H9 (cell line): ENCODE measurements around the gene FAF1. TPM values are rescaled to one million over a fixed set of nuclear protein-coding genes. Genes with fewer than 3 reads are reported as not detected.

Experiments
- DNase-seq: peaks from one replicate; pipeline ENCODE4 v3.0.0-alpha.2; 2017
- H2AFZ ChIP-seq: one replicate; pipeline ENCODE4 v1.6.1; 2013; ENCODE audit warnings: mild to moderate bottlenecking, low read length, control low read depth, moderate library complexity
- H2AK5ac ChIP-seq: 2 replicates; pipeline ENCODE4 v1.6.1; 2013; ENCODE audit warnings: low read length, control low read depth, mixed read lengths; ENCODE audit not compliant: insufficient read length
- H2BK120ac ChIP-seq: one replicate; pipeline ENCODE4 v1.6.1; 2013; ENCODE audit warnings: low read depth, mild to moderate bottlenecking, low read length, control low read depth, inconsistent platforms; ENCODE audit not compliant: poor library complexity, severe bottlenecking
- H2BK12ac ChIP-seq: 2 replicates; pipeline ENCODE4 v1.6.1; 2013; ENCODE audit warnings: low read length, control low read depth, mixed read lengths, low read depth; ENCODE audit not compliant: insufficient read length
- H2BK15ac ChIP-seq: 2 replicates; pipeline ENCODE4 v1.6.1; 2013; ENCODE audit warnings: low read depth, low read length, control low read depth
- H2BK20ac ChIP-seq: one replicate; pipeline ENCODE4 v1.6.1; 2013; ENCODE audit warnings: low read depth, mild to moderate bottlenecking, low read length, control low read depth, inconsistent platforms; ENCODE audit not compliant: poor library complexity, severe bottlenecking
- H2BK5ac ChIP-seq: 2 replicates; pipeline ENCODE4 v1.6.1; 2013; ENCODE audit warnings: low read length, control low read depth, mixed read lengths; ENCODE audit not compliant: insufficient read length
- H3K14ac ChIP-seq: 2 replicates; pipeline ENCODE4 v1.6.1; 2013; ENCODE audit warnings: low read length, control low read depth; ENCODE audit not compliant: insufficient read depth
- H3K18ac ChIP-seq: 2 replicates; pipeline ENCODE4 v1.6.1; 2013; ENCODE audit warnings: low read depth, mild to moderate bottlenecking, mixed read lengths, low read length, control low read depth; ENCODE audit not compliant: insufficient read length
- H3K23ac ChIP-seq: 2 replicates; pipeline ENCODE4 v1.6.1; 2013; ENCODE audit warnings: low read length, control low read depth, mixed read lengths, low read depth; ENCODE audit not compliant: insufficient read length
- H3K23me2 ChIP-seq: 2 replicates; pipeline ENCODE4 v1.6.1; 2013; ENCODE audit warnings: low read depth, mild to moderate bottlenecking, mixed read lengths, low read length, control low read depth; ENCODE audit not compliant: insufficient read length, poor library complexity, severe bottlenecking
- H3K27ac ChIP-seq: 2 replicates; pipeline ENCODE4 v1.5.1; 2013; ENCODE audit warnings: low read length, control low read depth, mixed read lengths, low read depth; ENCODE audit not compliant: insufficient read length
- H3K27me3 ChIP-seq: 2 replicates; pipeline ENCODE4 v1.6.1; 2013; ENCODE audit warnings: low read length, control low read depth, inconsistent platforms; ENCODE audit not compliant: insufficient read depth
- H3K4ac ChIP-seq: 2 replicates; pipeline ENCODE4 v1.6.1; 2013; ENCODE audit warnings: low read depth, mild to moderate bottlenecking, control low read depth, inconsistent platforms, low read length, moderate library complexity
- H3K4me1 ChIP-seq: 2 replicates; pipeline ENCODE4 v1.6.1; 2013; ENCODE audit warnings: low read length, control low read depth, inconsistent platforms; ENCODE audit not compliant: insufficient read depth
- H3K4me2 ChIP-seq: 2 replicates; pipeline ENCODE4 v1.6.1; 2013; ENCODE audit warnings: low read length, control low read depth, mixed read lengths; ENCODE audit not compliant: insufficient read length, insufficient read depth
- H3K56ac ChIP-seq: 2 replicates; pipeline ENCODE4 v1.6.1; 2013; ENCODE audit warnings: low read depth, mild to moderate bottlenecking, mixed read lengths, low read length, control low read depth; ENCODE audit not compliant: insufficient read length
- H3K79me1 ChIP-seq: 2 replicates; pipeline ENCODE4 v1.6.1; 2013; ENCODE audit warnings: low read depth, mild to moderate bottlenecking, moderate library complexity, low read length, control low read depth, inconsistent platforms; ENCODE audit not compliant: insufficient read depth, poor library complexity, severe bottlenecking
- H3K79me2 ChIP-seq: 2 replicates; pipeline ENCODE4 v1.6.1; 2013; ENCODE audit warnings: low read length, control low read depth, inconsistent platforms; ENCODE audit not compliant: insufficient read depth
- H3K9ac ChIP-seq: 2 replicates; pipeline ENCODE4 v1.6.1; 2013; ENCODE audit warnings: low read length, control low read depth, mixed read lengths; ENCODE audit not compliant: insufficient read length; ENCODE audit errors: extremely low read depth
- H3K9me3 ChIP-seq: one replicate; pipeline ENCODE4 v1.6.1; 2013; ENCODE audit warnings: low read depth, low read length, inconsistent platforms; ENCODE audit not compliant: control insufficient read depth
- H3T11ph ChIP-seq: one replicate; pipeline ENCODE4 v1.6.1; 2013; ENCODE audit warnings: mild to moderate bottlenecking, low read length, control low read depth, inconsistent platforms
- H4K20me1 ChIP-seq: one replicate; pipeline ENCODE4 v1.6.1; 2013; ENCODE audit not compliant: control insufficient read depth, insufficient read length, insufficient read depth
- H4K5ac ChIP-seq: 2 replicates; pipeline ENCODE4 v1.6.1; 2013; ENCODE audit warnings: low read depth, mild to moderate bottlenecking, mixed read lengths, low read length, control low read depth; ENCODE audit not compliant: insufficient read length
- H4K8ac ChIP-seq: replicated peaks from 2 replicates; pipeline ENCODE4 v1.6.1; 2013; ENCODE audit warnings: low read length, control low read depth, mixed read lengths, low read depth; ENCODE audit not compliant: insufficient read length
- H4K91ac ChIP-seq: 2 replicates; pipeline ENCODE4 v1.6.1; 2013; ENCODE audit warnings: low read depth, mild to moderate bottlenecking, moderate library complexity, mixed read lengths, low read length, control low read depth; ENCODE audit not compliant: insufficient read length
- H3K27ac Mint-ChIP-seq, 3 experiments: 2 replicates in 2 of 3; 3 replicates in 1 of 3; pipeline ENCODE4 v1.8.0; 2020 to 2021; ENCODE audit warnings: mixed read lengths in 3 of 3, mild to moderate bottlenecking in 1 of 3, moderate library complexity in 1 of 3
- H3K27me3 Mint-ChIP-seq: 2 replicates; pipeline ENCODE4 v1.8.0; 2021; ENCODE audit warnings: low read depth, mild to moderate bottlenecking, moderate library complexity, mixed read lengths
- H3K36me3 Mint-ChIP-seq, 3 experiments: 2 replicates in 2 of 3; 3 replicates in 1 of 3; pipeline ENCODE4 v1.8.0; 2020 to 2021; ENCODE audit warnings: low read depth in 3 of 3, mixed read lengths in 3 of 3; ENCODE audit not compliant: insufficient read depth in 1 of 3
- H3K4me1 Mint-ChIP-seq, 2 experiments: 2 replicates each; pipeline ENCODE4 v1.8.0; 2020; ENCODE audit warnings: mixed read lengths in 2 of 2
- H3K4me3 Mint-ChIP-seq, 2 experiments: 2 replicates in 1 of 2; 3 replicates in 1 of 2; pipeline ENCODE4 v1.8.0; 2020 to 2021; ENCODE audit warnings: mild to moderate bottlenecking in 2 of 2, mixed read lengths in 2 of 2, moderate library complexity in 1 of 2
- H3K9me3 Mint-ChIP-seq, 2 experiments: 2 replicates in 1 of 2; 3 replicates in 1 of 2; pipeline ENCODE4 v1.8.0; 2020; ENCODE audit warnings: mild to moderate bottlenecking in 2 of 2, mixed read lengths in 2 of 2, moderate library complexity in 1 of 2
- WGBS: extraction: QIAGEN DNeasy Blood & Tissue Kit; methylation state at CpG from one replicate; pipeline ENCODE4 v1.1.7; 2013; ENCODE audit warnings: missing lambda C conversion rate, low lambda C conversion rate, mixed read lengths; ENCODE audit not compliant: insufficient read length; ENCODE audit errors: extremely low coverage; 5-methylcytosine and 5-hydroxymethylcytosine counted together
- total RNA-seq: library from RNA; stranded (reverse); gene quantifications from 2 replicates; pipeline ENCODE4 v1.2.1, GENCODE V29; 2021
- TF ChIP-seq, protein P1 (sequence below): fragments of 200-600 bp; sonication (generic); conservative IDR thresholded peaks from 3 replicates; pipeline ENCODE4 v1.8.0; 2021; ENCODE audit warnings: antibody characterized with exemption, mild to moderate bottlenecking

The FAF1 gene
- total RNA-seq, 1 experiment from 2014 or later: 60.8 TPM

DNA sequence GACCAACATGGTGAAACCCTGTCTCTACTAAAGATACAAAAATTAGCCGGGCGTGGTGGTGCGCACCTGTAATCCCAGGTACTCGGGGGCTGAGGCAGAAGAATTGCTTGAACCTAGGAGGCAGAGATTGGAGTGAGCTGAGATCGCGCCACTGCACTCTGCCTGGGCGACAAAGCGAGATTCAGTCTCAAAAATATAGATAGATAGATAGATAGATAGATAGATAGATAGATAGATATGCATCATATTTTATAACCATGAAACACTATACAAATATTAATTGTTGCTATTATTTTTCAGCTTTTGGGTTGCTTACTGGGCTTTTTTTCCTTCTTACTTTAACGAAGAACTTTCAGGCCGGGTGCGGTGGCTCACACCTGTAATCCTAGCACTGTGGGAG, 4.8 kb upstream of the FAF1 start:
- Mint-ChIP-seq H3K4me3 (no peak overlapping the region), H3K27ac (no peak overlapping the region), H3K4me1 (peaks cover 7 to 17% of the 10 kb centered on the region in 2 experiments), H3K36me3 (no peaks in the 10 kb centered on the region), H3K9me3 (no peaks in the 10 kb centered on the region; a peak in 1 of 5 replicates), H3K27me3 (peaks cover 62% of the 10 kb centered on the region)
- Histone ChIP-seq H4K5ac (no peak overlapping the region), H3K9ac (no peak overlapping the region), H4K91ac (no peak overlapping the region), H3K79me2 (no peaks in the 10 kb centered on the region), H2BK20ac (no peak overlapping the region), H2BK5ac (no peak overlapping the region), H3K18ac (no peak overlapping the region), H2BK15ac (no peak overlapping the region), H3K4ac (no peak overlapping the region), H3K56ac (no peak overlapping the region), H2AFZ (no peak overlapping the region), H2AK5ac (no peak overlapping the region), H2BK120ac (no peak overlapping the region), H3K27me3 (peaks cover 18% of the 10 kb centered on the region), H3K14ac (no peak overlapping the region), H3K9me3 (no peaks in the 10 kb centered on the region), H3K4me1 (no peaks in the 10 kb centered on the region; the same call in 1 of the 2 replicates), H4K8ac (no peak overlapping the region), H3K79me1 (no peaks in the 10 kb centered on the region), H3K4me2 (no peak overlapping the region), H3K23me2 (peaks cover 20% of the 10 kb centered on the region), H2BK12ac (no peak overlapping the region), H3T11ph (no peak overlapping the region), H3K23ac (no peak overlapping the region), H4K20me1 (no peaks in the 10 kb centered on the region), H3K27ac (no peak overlapping the region)
- WGBS: no CpG with 5 or more reads among the region's 11 CpGs
- no peak for DNase-seq
- TF ChIP-seq, protein P1, sequence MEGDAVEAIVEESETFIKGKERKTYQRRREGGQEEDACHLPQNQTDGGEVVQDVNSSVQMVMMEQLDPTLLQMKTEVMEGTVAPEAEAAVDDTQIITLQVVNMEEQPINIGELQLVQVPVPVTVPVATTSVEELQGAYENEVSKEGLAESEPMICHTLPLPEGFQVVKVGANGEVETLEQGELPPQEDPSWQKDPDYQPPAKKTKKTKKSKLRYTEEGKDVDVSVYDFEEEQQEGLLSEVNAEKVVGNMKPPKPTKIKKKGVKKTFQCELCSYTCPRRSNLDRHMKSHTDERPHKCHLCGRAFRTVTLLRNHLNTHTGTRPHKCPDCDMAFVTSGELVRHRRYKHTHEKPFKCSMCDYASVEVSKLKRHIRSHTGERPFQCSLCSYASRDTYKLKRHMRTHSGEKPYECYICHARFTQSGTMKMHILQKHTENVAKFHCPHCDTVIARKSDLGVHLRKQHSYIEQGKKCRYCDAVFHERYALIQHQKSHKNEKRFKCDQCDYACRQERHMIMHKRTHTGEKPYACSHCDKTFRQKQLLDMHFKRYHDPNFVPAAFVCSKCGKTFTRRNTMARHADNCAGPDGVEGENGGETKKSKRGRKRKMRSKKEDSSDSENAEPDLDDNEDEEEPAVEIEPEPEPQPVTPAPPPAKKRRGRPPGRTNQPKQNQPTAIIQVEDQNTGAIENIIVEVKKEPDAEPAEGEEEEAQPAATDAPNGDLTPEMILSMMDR: no peak
